Stimulated activated naive B cell treated with anti-CD40 and anti-IgM and Interleukin-4, amounts not matched to agents 10 μg/mL and 1 μg/mL and 100 μg/mL, for 72 hours (primary cell): ENCODE measurements around the gene PRKCA.

Source experiments
- ATAC-seq, 2 donors: fragments of 150-1000 bp; cut with Tn5 transposase; replicated peaks; 2 replicates each; pipeline ENCODE4 v1.10.0; 2021; ENCODE audit warnings: moderate library complexity in 1 of 2
- DNase-seq: peaks from one replicate; pipeline ENCODE4 v3.0.0; 2021
- H3K27ac Mint-ChIP-seq: one replicate; pipeline ENCODE4 v1.8.0; 2022; ENCODE audit warnings: mild to moderate bottlenecking, mixed read lengths
- H3K27me3 Mint-ChIP-seq, 2 donors: one replicate each; pipeline ENCODE4 v1.8.0; 2022; ENCODE audit warnings: mixed read lengths in 2 of 2
- H3K36me3 Mint-ChIP-seq, 2 donors: one replicate each; pipeline ENCODE4 v1.8.0; 2022; ENCODE audit warnings: mixed read lengths in 2 of 2, mild to moderate bottlenecking in 1 of 2
- H3K4me1 Mint-ChIP-seq, 2 donors: one replicate each; pipeline ENCODE4 v1.8.0; 2022; ENCODE audit warnings: mixed read lengths in 2 of 2, mild to moderate bottlenecking in 1 of 2
- H3K4me3 Mint-ChIP-seq, 2 donors: one replicate each; pipeline ENCODE4 v1.8.0; 2022; ENCODE audit warnings: mild to moderate bottlenecking in 2 of 2, mixed read lengths in 2 of 2, moderate library complexity in 1 of 2
- H3K9me3 Mint-ChIP-seq, 2 donors: one replicate each; pipeline ENCODE4 v1.8.0; 2022; ENCODE audit warnings: mixed read lengths in 2 of 2, mild to moderate bottlenecking in 1 of 2

Gene PRKCA

GRCh38 chr17:66655461-66655860, 353.0 kb downstream of the PRKCA start:
- Mint-ChIP-seq H3K9me3 (peaks cover 4 to 5% of the 10 kb centered on the region in 2 donors), H3K4me3 (no peak overlapping the region), H3K27me3 (peaks cover 0 to 14% of the 10 kb centered on the region in 2 donors), H3K36me3 (peaks cover 0 to 3% of the 10 kb centered on the region in 2 donors), H3K27ac (no peak overlapping the region), H3K4me1 (no peaks in the 10 kb centered on the region)
- no peak for ATAC-seq
- no peak for DNase-seq

GRCh38 chr17:66655861-66656260, 353.4 kb downstream of the PRKCA start:
- Mint-ChIP-seq H3K9me3 (peaks cover 4 to 5% of the 10 kb centered on the region in 2 donors), H3K4me1 (no peaks in the 10 kb centered on the region), H3K27ac (no peak overlapping the region), H3K36me3 (peaks cover 0 to 3% of the 10 kb centered on the region in 2 donors), H3K27me3 (peaks cover 0 to 14% of the 10 kb centered on the region in 2 donors), H3K4me3 (no peak overlapping the region)
- ATAC-seq (no peak), DNase-seq (no peak)

DNA sequence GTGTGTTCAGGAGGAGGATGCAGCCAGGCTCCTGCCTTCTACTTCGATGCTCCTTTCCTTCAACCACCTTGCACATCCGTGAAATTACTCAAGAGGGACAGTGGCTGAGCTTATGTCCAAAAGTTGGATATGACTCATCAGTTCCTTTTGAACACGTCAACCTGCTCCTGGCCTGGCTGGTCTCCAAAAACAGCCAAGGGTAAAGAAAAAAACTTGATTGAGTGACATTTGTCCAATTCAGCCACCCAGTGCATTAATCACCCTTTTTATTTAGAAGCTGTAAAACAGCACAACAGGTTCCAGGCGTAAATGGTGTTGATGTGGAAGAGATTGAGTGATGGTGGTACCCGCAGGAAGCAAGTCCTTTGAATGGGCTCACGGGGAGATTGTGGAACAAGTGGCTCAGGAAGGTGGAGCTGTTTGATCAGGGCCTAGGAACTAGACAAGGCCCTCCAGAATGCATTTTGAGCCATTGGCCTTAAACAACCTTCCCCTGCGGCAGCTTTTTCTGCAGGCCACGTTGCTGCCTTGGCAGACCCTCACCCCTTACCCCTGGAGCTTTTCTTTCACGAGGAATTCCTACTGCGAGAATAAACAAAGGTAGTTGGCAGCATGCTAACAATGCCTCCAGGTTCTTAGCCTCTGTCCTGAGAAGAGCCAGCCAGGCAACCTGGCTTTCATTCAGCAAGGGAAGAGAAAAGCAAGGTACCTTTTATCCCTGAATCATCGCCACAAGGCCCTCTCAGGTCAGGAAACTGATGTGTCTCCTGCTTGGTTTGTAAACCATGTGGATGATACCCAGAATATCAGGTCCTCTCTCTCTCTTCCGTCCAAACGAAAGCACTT, 359.2 kb downstream of the PRKCA start:
- ATAC-seq (no peak), DNase-seq (no peak)
- H3K27ac Mint-ChIP-seq: no peak overlapping the region
- peaks cover 4 to 9% of the 10 kb centered on the region in 2 donors for H3K27me3 Mint-ChIP-seq
- peaks cover 0 to 3% of the 10 kb centered on the region in 2 donors for H3K36me3 Mint-ChIP-seq
- H3K4me1 Mint-ChIP-seq: no peaks in the 10 kb centered on the region
- peaks cover 4 to 5% of the 10 kb centered on the region in 2 donors for H3K9me3 Mint-ChIP-seq
- no peak overlapping the region for H3K4me3 Mint-ChIP-seq

- no peak overlapping the region for H3K27ac Mint-ChIP-seq
- peaks cover 4 to 5% of the 10 kb centered on the region in 2 donors for H3K9me3 Mint-ChIP-seq
- H3K36me3 Mint-ChIP-seq: peaks cover 0 to 3% of the 10 kb centered on the region in 2 donors
- no peak for DNase-seq
- no peak for ATAC-seq
- H3K4me1 Mint-ChIP-seq: peaks cover 4 to 5% of the 10 kb centered on the region in 2 donors
- H3K27me3 Mint-ChIP-seq: peaks cover 4 to 6% of the 10 kb centered on the region in 2 donors
- H3K4me3 Mint-ChIP-seq: no peak overlapping the region
Observed at GRCh38 chr17:66662496-66662895, 360.1 kb downstream of the PRKCA start.

DNA sequence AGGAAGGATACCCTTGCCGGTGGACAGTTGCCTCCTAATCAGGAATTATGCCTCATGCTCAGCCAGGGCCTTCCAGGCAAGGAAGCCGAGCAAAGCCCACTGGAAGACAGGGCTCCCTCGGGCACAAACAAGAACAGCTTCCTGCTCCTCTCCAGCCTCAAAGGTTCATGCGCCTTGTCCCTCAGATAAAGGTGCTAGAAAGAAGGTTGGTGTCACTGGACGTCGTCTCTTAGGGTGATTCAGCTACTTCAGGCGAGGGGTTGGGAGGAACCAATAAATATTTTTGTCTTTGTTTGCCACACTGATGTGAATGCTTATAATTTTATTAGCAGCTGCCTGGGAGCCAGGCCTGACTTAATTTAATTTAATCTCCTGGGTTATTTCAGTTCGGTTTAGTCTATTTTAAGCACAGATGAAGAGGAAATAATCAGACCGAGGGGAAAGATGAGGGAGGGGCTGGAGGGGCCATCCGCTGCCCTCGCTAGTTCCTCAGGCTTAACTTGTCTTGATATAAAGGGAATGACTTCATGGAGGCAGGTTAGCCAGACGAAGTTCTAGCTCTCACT, 360.7 kb downstream of the PRKCA start:
- H3K36me3 Mint-ChIP-seq: no peaks in the 10 kb centered on the region
- peaks cover 6 to 9% of the 10 kb centered on the region in 2 donors for H3K4me1 Mint-ChIP-seq
- no peak overlapping the region for H3K27ac Mint-ChIP-seq
- ATAC-seq (no peak), DNase-seq (no peak)
- H3K4me3 Mint-ChIP-seq: no peak overlapping the region
- H3K27me3 Mint-ChIP-seq: peaks cover 3 to 7% of the 10 kb centered on the region in 2 donors
- H3K9me3 Mint-ChIP-seq: peaks cover 0 to 3% of the 10 kb centered on the region in 2 donors

DNA sequence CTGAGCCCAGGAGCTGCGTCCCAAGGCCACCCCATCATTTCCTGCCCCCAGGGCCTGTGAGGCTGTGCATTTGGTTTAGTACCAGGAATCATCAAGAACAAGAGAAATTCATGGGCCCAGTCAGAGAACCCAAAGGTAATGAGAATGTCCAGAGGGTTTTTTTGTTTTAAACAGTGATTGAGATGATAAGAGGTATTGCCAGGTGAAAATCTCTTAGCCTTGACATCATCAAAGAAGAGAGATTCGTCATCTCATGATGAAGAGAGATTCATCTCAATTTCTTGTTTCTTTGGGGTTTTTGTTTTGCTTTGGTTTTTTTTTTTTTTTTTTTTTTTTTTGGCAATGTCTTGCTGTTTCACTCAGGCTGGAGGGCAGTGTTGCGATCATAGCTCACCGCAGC, 361.9 kb downstream of the PRKCA start:
- DNase-seq (no peak), ATAC-seq (no peak)
- Mint-ChIP-seq H3K36me3 (no peaks in the 10 kb centered on the region), H3K4me3 (no peak overlapping the region), H3K9me3 (peaks cover 0 to 3% of the 10 kb centered on the region in 2 donors), H3K27me3 (peaks cover 7 to 15% of the 10 kb centered on the region in 2 donors), H3K27ac (no peak overlapping the region), H3K4me1 (peaks cover 6 to 9% of the 10 kb centered on the region in 2 donors)

DNA sequence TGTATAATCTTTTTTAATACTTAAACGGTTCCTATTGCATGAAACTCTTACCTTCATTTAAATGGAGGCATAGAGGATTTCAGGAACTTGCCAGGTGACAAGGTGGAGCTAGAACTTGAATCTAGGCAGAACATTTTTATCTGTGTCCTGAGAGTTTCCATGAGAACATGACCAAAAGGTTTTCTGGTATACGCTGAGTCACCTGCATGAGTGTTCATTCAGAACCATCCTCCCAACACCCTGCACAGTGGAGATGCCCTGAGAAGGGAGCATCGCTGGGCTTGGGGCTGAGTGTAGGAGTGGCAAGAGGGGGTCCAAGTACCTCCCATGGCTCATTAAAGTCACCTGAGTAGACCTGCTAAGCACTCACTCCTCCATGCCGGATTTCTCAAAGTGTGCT, 362.8 kb downstream of the PRKCA start:
- no peak for DNase-seq
- no peak overlapping the region for H3K27ac Mint-ChIP-seq
- H3K4me3 Mint-ChIP-seq: no peak overlapping the region
- peaks cover 7 to 18% of the 10 kb centered on the region in 2 donors for H3K27me3 Mint-ChIP-seq
- H3K4me1 Mint-ChIP-seq: peaks cover 6 to 9% of the 10 kb centered on the region in 2 donors
- no peaks in the 10 kb centered on the region for H3K36me3 Mint-ChIP-seq
- no peak for ATAC-seq
- H3K9me3 Mint-ChIP-seq: no peaks in the 10 kb centered on the region

GRCh38 chr17:66667090-66667489, 364.7 kb downstream of the PRKCA start:
- Mint-ChIP-seq H3K4me3 (no peak overlapping the region), H3K4me1 (peaks cover 6 to 9% of the 10 kb centered on the region in 2 donors), H3K27ac (no peak overlapping the region), H3K9me3 (no peaks in the 10 kb centered on the region), H3K27me3 (peaks cover 7 to 21% of the 10 kb centered on the region in 2 donors), H3K36me3 (no peaks in the 10 kb centered on the region)
- ATAC-seq (no peak), DNase-seq (no peak)

GRCh38 chr17:66667491-66668030, 365.1 kb downstream of the PRKCA start:
- no peak overlapping the region for H3K27ac Mint-ChIP-seq
- no peaks in the 10 kb centered on the region for H3K9me3 Mint-ChIP-seq
- H3K36me3 Mint-ChIP-seq: no peaks in the 10 kb centered on the region
- no peak overlapping the region for H3K4me3 Mint-ChIP-seq
- DNase-seq (no peak), ATAC-seq (peak; percentile 72 to 76)
- H3K27me3 Mint-ChIP-seq: peaks cover 7 to 21% of the 10 kb centered on the region in 2 donors
- peaks cover 6 to 9% of the 10 kb centered on the region in 2 donors for H3K4me1 Mint-ChIP-seq

- Mint-ChIP-seq H3K4me3 (no peak overlapping the region), H3K36me3 (no peaks in the 10 kb centered on the region), H3K27ac (no peak overlapping the region), H3K27me3 (peaks cover 7 to 21% of the 10 kb centered on the region in 2 donors), H3K4me1 (peaks cover 6 to 19% of the 10 kb centered on the region in 2 donors), H3K9me3 (no peaks in the 10 kb centered on the region)
- DNase-seq (no peak), ATAC-seq (no peak)
Observed at GRCh38 chr17:66670206-66670605, 367.8 kb downstream of the PRKCA start.

GRCh38 chr17:66671156-66671555, 368.7 kb downstream of the PRKCA start:
- H3K4me1 Mint-ChIP-seq: peaks cover 6 to 19% of the 10 kb centered on the region in 2 donors
- H3K27me3 Mint-ChIP-seq: peaks cover 8 to 17% of the 10 kb centered on the region in 2 donors
- ATAC-seq: no peak
- H3K9me3 Mint-ChIP-seq: no peaks in the 10 kb centered on the region
- no peaks in the 10 kb centered on the region for H3K36me3 Mint-ChIP-seq
- no peak for DNase-seq
- no peak overlapping the region for H3K4me3 Mint-ChIP-seq
- no peak overlapping the region for H3K27ac Mint-ChIP-seq

DNA sequence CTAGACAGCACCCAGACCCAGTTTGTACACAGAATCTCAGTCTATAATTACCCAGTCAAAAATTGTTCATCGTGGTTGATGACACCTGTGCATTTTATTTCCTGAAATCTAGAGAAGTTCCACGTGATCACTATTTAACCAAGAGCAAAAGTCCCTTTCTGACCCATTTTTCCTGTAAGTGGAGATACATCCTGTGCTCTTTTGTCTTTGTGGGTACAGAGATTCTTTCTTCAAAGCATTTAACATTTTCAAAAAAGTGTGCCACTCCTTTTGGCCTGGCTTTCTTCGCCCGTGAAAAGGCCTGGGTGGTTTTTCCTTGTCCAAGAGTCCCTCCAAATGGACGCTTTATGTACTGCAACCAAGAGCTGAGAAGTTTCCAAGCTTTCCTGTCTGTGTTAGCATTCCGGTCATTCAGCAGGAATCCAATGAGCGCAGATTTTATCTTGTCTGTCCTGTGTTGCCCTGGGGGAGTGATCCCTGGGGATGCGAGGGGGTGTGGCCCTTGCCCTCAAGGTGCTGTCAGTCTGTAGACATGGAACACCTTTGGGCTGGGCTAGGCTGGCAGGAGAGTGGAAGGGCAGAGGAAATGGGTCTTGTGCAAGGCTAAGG, 371.4 kb downstream of the PRKCA start:
- peaks cover 5 to 10% of the 10 kb centered on the region in 2 donors for H3K27me3 Mint-ChIP-seq
- no peaks in the 10 kb centered on the region for H3K36me3 Mint-ChIP-seq
- no peak for DNase-seq
- H3K9me3 Mint-ChIP-seq: peaks cover 5 to 6% of the 10 kb centered on the region in 2 donors
- H3K4me3 Mint-ChIP-seq: no peak overlapping the region
- H3K27ac Mint-ChIP-seq: no peak overlapping the region
- H3K4me1 Mint-ChIP-seq: peaks cover 0 to 9% of the 10 kb centered on the region in 2 donors
- ATAC-seq: peak; percentile 23 to 27

DNA sequence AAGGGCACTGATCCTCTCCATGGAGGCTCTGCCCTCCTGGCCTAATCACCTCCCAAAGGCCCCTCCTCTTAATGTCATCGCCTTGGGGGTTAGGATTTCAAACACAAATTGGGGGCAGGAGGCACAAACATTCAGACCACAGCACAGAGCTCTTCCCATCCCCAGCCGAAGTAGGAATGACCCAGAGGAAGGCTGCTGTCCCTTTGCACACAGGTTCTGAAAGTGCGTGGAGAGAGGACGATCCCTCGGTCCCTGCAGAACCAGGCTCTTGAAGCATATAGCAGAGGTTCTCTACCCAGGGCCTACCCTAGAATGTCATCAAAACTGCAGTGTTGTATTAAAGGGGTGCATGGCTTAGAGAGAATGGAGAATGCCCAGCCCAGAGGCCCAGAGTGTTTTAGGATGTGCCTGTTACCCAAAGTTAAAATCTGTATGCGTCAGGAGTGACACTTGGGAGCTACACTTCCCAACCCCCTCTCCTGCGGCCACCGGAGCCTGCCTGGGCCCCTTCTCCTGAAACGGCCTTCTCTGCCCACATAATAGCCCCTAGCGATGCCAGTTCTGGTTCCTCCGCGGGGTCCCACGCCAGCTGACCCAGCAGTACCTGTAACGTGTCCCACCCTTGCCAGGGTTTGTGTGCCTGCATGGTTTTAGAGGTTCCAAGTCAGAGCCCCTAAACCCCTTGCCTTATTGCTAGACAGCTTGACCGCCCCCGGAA, 373.0 kb downstream of the PRKCA start:
- no peaks in the 10 kb centered on the region for H3K36me3 Mint-ChIP-seq
- H3K27me3 Mint-ChIP-seq: peaks cover under 1 to 5% of the 10 kb centered on the region in 2 donors
- peaks cover 5 to 6% of the 10 kb centered on the region in 2 donors for H3K9me3 Mint-ChIP-seq
- no peak overlapping the region for H3K27ac Mint-ChIP-seq
- H3K4me3 Mint-ChIP-seq: no peak overlapping the region
- DNase-seq (no peak), ATAC-seq (no peak)
- H3K4me1 Mint-ChIP-seq: peaks cover 0 to 9% of the 10 kb centered on the region in 2 donors

DNA sequence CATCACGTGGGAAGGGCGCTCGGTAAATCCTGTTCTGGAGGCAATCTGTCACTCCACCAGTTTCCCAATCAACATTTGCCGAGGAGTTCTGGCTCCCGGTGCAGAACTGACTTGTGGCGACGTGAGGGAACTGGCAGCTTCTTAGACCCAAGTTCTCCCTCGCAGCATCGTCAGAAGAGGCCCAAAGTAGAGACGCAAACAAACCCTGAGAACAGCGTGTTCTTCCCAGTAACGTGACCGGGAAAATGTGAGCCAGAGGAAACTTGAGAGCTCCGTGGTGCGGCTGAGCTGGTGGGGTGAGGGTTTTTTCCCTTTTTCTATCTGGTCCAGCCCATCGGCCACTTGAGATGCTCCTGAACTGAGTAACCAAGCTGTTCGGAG, 373.6 kb downstream of the PRKCA start:
- DNase-seq: no peak
- no peak for ATAC-seq
- Mint-ChIP-seq H3K9me3 (peaks cover 5 to 6% of the 10 kb centered on the region in 2 donors), H3K27ac (no peak overlapping the region), H3K36me3 (no peaks in the 10 kb centered on the region), H3K27me3 (peaks cover 0 to 5% of the 10 kb centered on the region in 2 donors), H3K4me1 (peaks cover 0 to 9% of the 10 kb centered on the region in 2 donors), H3K4me3 (no peak overlapping the region)
